GM06990 (cell line): ENCODE measurements around the gene SRM.

Experiments
- DNase-seq: peaks from one replicate; pipeline ENCODE4 v3.0.0-alpha.2; 2011; ENCODE audit not compliant: insufficient read length; ENCODE audit errors: extremely low read depth
- H3K27me3 ChIP-seq: replicated peaks from 2 replicates; pipeline ENCODE4 v1.6.0; 2011; ENCODE audit warnings: low read length; ENCODE audit not compliant: control insufficient read depth, insufficient read depth
- H3K36me3 ChIP-seq: 2 replicates; pipeline ENCODE4 v1.5.1; 2011; ENCODE audit warnings: low read length; ENCODE audit not compliant: control insufficient read depth, insufficient read depth
- H3K4me3 ChIP-seq: replicated peaks from 2 replicates; pipeline ENCODE4 v1.5.1; 2011; ENCODE audit warnings: low read depth, mild to moderate bottlenecking, control low read depth, low read length
- TF ChIP-seq, protein P1 (sequence below): IDR thresholded peaks from 2 replicates; pipeline ENCODE4 v1.5.1; 2011; ENCODE audit warnings: low read length, control low read depth, mild to moderate bottlenecking, inconsistent platforms; ENCODE audit not compliant: insufficient read depth, poor library complexity, severe bottlenecking

The SRM gene

GRCh38 chr1:11046625-11047365, 13.0 kb downstream of the SRM start, which contains the start of gene MASP2:
MASP2 (minus strand) TSS chr1:11047239; CDS start chr1:11047207, 32 bp downstream.
- TF ChIP-seq, protein P1, sequence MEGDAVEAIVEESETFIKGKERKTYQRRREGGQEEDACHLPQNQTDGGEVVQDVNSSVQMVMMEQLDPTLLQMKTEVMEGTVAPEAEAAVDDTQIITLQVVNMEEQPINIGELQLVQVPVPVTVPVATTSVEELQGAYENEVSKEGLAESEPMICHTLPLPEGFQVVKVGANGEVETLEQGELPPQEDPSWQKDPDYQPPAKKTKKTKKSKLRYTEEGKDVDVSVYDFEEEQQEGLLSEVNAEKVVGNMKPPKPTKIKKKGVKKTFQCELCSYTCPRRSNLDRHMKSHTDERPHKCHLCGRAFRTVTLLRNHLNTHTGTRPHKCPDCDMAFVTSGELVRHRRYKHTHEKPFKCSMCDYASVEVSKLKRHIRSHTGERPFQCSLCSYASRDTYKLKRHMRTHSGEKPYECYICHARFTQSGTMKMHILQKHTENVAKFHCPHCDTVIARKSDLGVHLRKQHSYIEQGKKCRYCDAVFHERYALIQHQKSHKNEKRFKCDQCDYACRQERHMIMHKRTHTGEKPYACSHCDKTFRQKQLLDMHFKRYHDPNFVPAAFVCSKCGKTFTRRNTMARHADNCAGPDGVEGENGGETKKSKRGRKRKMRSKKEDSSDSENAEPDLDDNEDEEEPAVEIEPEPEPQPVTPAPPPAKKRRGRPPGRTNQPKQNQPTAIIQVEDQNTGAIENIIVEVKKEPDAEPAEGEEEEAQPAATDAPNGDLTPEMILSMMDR, result no peak
- Histone ChIP-seq H3K36me3 (no peaks in the 10 kb centered on the region), H3K27me3 (no peaks in the 10 kb centered on the region), H3K4me3 (no peak within 1 kb of the TSS)
- DNase-seq, result no peak

DNA sequence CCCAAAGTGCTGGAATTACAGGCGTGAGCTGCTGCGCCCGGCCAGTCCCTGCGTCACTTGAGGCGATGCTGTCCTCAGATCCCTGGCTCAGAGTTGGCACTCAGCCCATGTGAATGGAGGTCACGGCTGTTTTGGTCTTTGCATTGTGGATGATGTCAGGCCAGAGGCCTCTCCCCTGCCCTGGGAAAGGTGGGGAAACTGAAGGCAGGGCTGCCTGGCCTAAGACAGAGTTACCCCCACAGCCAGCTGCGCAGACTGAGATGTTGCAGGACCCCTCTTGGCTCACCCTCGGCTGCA, 13.6 kb downstream of the SRM start:
- Histone ChIP-seq H3K27me3 (no peaks in the 10 kb centered on the region), H3K4me3 (no peak overlapping the region), H3K36me3 (no peaks in the 10 kb centered on the region)
- TF ChIP-seq, protein P1, result no peak
- no peak for DNase-seq

GRCh38 chr1:11045428-11046269, 14.2 kb downstream of the SRM start:
- no peaks in the 10 kb centered on the region for H3K36me3 ChIP-seq
- no peak for DNase-seq
- H3K4me3 ChIP-seq, result no peak overlapping the region
- no peaks in the 10 kb centered on the region for H3K27me3 ChIP-seq
- TF ChIP-seq, protein P1, result no peak

- H3K4me3 ChIP-seq, result no peak overlapping the region
Measured at GRCh38 chr1:11044849-11045427, 14.9 kb downstream of the SRM start.

GRCh38 chr1:11044086-11044848, 15.6 kb downstream of the SRM start:
- Histone ChIP-seq H3K36me3 (no peaks in the 10 kb centered on the region), H3K27me3 (no peaks in the 10 kb centered on the region), H3K4me3 (no peak overlapping the region)
- DNase-seq, result no peak
- TF ChIP-seq, protein P1, result no peak

More at GRCh38 chr1:11044849-11045427, 14.9 kb downstream of the SRM start:
- Histone ChIP-seq H3K27me3 (no peaks in the 10 kb centered on the region), H3K36me3 (no peaks in the 10 kb centered on the region)
- DNase-seq, result no peak
- TF ChIP-seq, protein P1, result no peak
